Right lobe of liver (tissue), 4 donors: ENCODE results near the gene TSKS.

Experiments
- POLR2A ChIP-seq: fragments of 450-650 bp; IDR thresholded peaks from one replicate; pipeline ENCODE4 v1.6.1; 2017; ENCODE audit warnings: antibody characterized with exemption, mild to moderate bottlenecking
- TF ChIP-seq, protein P1 (sequence below), 4 donors: fragments of 200-600 bp in 3 of 4; fragments of 450-650 bp in 1 of 4; IDR thresholded peaks; one replicate each; pipeline versions ENCODE4 v1.5.1 to v1.8.0; 2016 to 2022; ENCODE audit warnings: antibody characterized with exemption in 4 of 4, mild to moderate bottlenecking in 2 of 4
- donor health status: DM: no; HTN: no; CAD: no.
- donor health status: DM: no; HTN: no; CAD: no.
- donor health status: DM: no; HTN: yes; CAD: no.

DNA sequence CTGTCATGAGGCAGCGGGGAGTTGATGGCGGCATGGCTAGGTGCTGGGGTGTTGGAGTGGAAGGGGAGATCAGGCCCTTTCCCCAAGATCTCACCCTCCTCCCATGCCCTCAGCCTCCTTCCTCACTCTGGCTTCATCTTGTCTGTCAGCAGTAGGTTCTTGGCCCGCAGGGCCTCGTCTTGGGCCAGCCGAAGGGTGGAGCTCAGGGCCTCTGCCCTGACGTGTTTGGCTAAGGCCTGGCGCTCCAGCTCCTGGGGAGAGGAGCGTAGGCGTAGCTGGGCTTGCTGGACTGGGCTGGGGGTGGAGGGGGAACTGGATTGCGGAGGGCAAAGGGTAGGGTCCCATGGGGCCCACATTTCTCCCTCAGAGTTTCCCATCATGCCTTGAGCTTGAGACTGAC lies 23.2 kb downstream of the TSKS start:
- TF ChIP-seq POLR2A: no peak
- TF ChIP-seq, protein P1, sequence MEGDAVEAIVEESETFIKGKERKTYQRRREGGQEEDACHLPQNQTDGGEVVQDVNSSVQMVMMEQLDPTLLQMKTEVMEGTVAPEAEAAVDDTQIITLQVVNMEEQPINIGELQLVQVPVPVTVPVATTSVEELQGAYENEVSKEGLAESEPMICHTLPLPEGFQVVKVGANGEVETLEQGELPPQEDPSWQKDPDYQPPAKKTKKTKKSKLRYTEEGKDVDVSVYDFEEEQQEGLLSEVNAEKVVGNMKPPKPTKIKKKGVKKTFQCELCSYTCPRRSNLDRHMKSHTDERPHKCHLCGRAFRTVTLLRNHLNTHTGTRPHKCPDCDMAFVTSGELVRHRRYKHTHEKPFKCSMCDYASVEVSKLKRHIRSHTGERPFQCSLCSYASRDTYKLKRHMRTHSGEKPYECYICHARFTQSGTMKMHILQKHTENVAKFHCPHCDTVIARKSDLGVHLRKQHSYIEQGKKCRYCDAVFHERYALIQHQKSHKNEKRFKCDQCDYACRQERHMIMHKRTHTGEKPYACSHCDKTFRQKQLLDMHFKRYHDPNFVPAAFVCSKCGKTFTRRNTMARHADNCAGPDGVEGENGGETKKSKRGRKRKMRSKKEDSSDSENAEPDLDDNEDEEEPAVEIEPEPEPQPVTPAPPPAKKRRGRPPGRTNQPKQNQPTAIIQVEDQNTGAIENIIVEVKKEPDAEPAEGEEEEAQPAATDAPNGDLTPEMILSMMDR (IDR thresholded peaks at IDR 0.05): no peak
